ENCODE results near the gene RESP18. TPM values are rescaled to one million over a fixed set of nuclear protein-coding genes. Genes with fewer than 3 reads are reported as not detected.
A peak's percentile ranks its signal among the peaks of the same experiment; 100 is the strongest.

The RESP18 gene
- total and polyA plus RNA-seq, 2 donors (not counting 1 experiment from before 2014, with no cell fraction given): not detected

- Histone ChIP-seq H3K4me3 (replicated peaks in 1 of 4; ENCODE audit: control extremely low read depth in 1 of 4, insufficient read depth in 1 of 4, low read depth in 3 of 4, low read length in 4 of 4) (peak overlapping the region in 2 of 4 experiments; percentile 75 to 80), H4K20me1 (ENCODE audit: control insufficient read depth, extremely low read depth, insufficient read depth, low read length) (no peaks in the 10 kb centered on the region), H3K9me3 (ENCODE audit: control insufficient read depth, insufficient read depth, low read depth, low read length) (no peaks in the 10 kb centered on the region), H2AFZ (ENCODE audit: low read length) (no peak overlapping the region), H3K27me3 (ENCODE audit: control insufficient read depth, insufficient read depth, low read length) (no peaks in the 10 kb centered on the region), H3K27ac (ENCODE audit: insufficient read depth, low read length) (peak overlapping the region; percentile 91), H3K9ac (ENCODE audit: insufficient read depth, low read length) (peak overlapping the region; percentile 98), H3K4me1 (ENCODE audit: control insufficient read depth, extremely low read depth, insufficient read depth, low read length) (peaks cover 17% of the 10 kb centered on the region), H3K4me2 (ENCODE audit: extremely low read depth, insufficient read depth, low read length) (peak overlapping the region; percentile 100), H3K36me3 (ENCODE audit: control insufficient read depth, insufficient read depth, low read length) (peaks cover 28% of the 10 kb centered on the region), H3K79me2 (ENCODE audit: control insufficient read depth, insufficient read depth, low read length) (peaks cover 8% of the 10 kb centered on the region)
- no peak for DNase-seq (ENCODE audit: low read depth in 2 of 2)
- no peak for TF ChIP-seq CTCF (conservative IDR thresholded peaks at IDR 0.05 in 1 of 2, IDR thresholded peaks at IDR 0.05 in 1 of 2; ENCODE audit: low read depth in 1 of 2, low read length in 2 of 2)
Measured at GRCh38 chr2:219280651-219281050, 51.9 kb downstream of the RESP18 start.

GRCh38 chr2:219279916-219280516, 52.5 kb downstream of the RESP18 start:
- H3K4me3 ChIP-seq (replicated peaks in 1 of 4; ENCODE audit: control extremely low read depth in 1 of 4, insufficient read depth in 1 of 4, low read depth in 3 of 4, low read length in 4 of 4): peak overlapping the region; percentile 41 to 80 (median 73)
- peaks cover 17% of the 10 kb centered on the region for H3K4me1 ChIP-seq (ENCODE audit: control insufficient read depth, extremely low read depth, insufficient read depth, low read length)
- no peak overlapping the region for H2AFZ ChIP-seq (ENCODE audit: low read length)
- no peak for TF ChIP-seq EZH2 (IDR thresholded peaks at IDR 0.05; ENCODE audit: low read length, missing control alignments)
- no peak for TF ChIP-seq CTCF (conservative IDR thresholded peaks at IDR 0.05 in 1 of 2, IDR thresholded peaks at IDR 0.05 in 1 of 2; ENCODE audit: low read depth in 1 of 2, low read length in 2 of 2)
- peaks cover 8% of the 10 kb centered on the region for H3K79me2 ChIP-seq (ENCODE audit: control insufficient read depth, insufficient read depth, low read length)
- no peak for DNase-seq (ENCODE audit: low read depth in 2 of 2)
- peak overlapping the region; percentile 98 for H3K9ac ChIP-seq (ENCODE audit: insufficient read depth, low read length)
- H3K9me3 ChIP-seq (ENCODE audit: control insufficient read depth, insufficient read depth, low read depth, low read length): no peaks in the 10 kb centered on the region
- peaks cover 25% of the 10 kb centered on the region for H3K36me3 ChIP-seq (ENCODE audit: control insufficient read depth, insufficient read depth, low read length)
- no peaks in the 10 kb centered on the region for H4K20me1 ChIP-seq (ENCODE audit: control insufficient read depth, extremely low read depth, insufficient read depth, low read length)
- H3K4me2 ChIP-seq (ENCODE audit: extremely low read depth, insufficient read depth, low read length): peak overlapping the region; percentile 100
- H3K27ac ChIP-seq (ENCODE audit: insufficient read depth, low read length): peak overlapping the region; percentile 91
- no peaks in the 10 kb centered on the region for H3K27me3 ChIP-seq (ENCODE audit: control insufficient read depth, insufficient read depth, low read length)

GRCh38 chr2:219279151-219279915, 53.2 kb downstream of the RESP18 start, which contains the start of gene DNAJB2:
Gene DNAJB2 (plus strand): TSS chr2:219279366. CDS start chr2:219279834, 468 bp downstream.
- H3K36me3 ChIP-seq (ENCODE audit: control insufficient read depth, insufficient read depth, low read length): peaks cover 23% of the 10 kb centered on the region
- peaks cover 8% of the 10 kb centered on the region for H3K79me2 ChIP-seq (ENCODE audit: control insufficient read depth, insufficient read depth, low read length)
- H3K4me2 ChIP-seq (ENCODE audit: extremely low read depth, insufficient read depth, low read length): peak within 1 kb of the TSS; percentile 100
- H3K9ac ChIP-seq (ENCODE audit: insufficient read depth, low read length): peak within 1 kb of the TSS; percentile 98
- H3K4me1 ChIP-seq (ENCODE audit: control insufficient read depth, extremely low read depth, insufficient read depth, low read length): peaks cover 23% of the 10 kb centered on the region
- DNase-seq (ENCODE audit: low read depth in 2 of 2): peak; percentile 99
- H3K9me3 ChIP-seq (ENCODE audit: control insufficient read depth, insufficient read depth, low read depth, low read length): no peaks in the 10 kb centered on the region
- no peaks in the 10 kb centered on the region for H4K20me1 ChIP-seq (ENCODE audit: control insufficient read depth, extremely low read depth, insufficient read depth, low read length)
- TF ChIP-seq EZH2 (IDR thresholded peaks at IDR 0.05; ENCODE audit: low read length, missing control alignments): no peak
- TF ChIP-seq CTCF (conservative IDR thresholded peaks at IDR 0.05 in 1 of 2, IDR thresholded peaks at IDR 0.05 in 1 of 2; ENCODE audit: low read depth in 1 of 2, low read length in 2 of 2): no peak
- H2AFZ ChIP-seq (ENCODE audit: low read length): no peak within 1 kb of the TSS
- H3K27me3 ChIP-seq (ENCODE audit: control insufficient read depth, insufficient read depth, low read length): no peaks in the 10 kb centered on the region
- H3K4me3 ChIP-seq (replicated peaks in 1 of 4; ENCODE audit: control extremely low read depth in 1 of 4, insufficient read depth in 1 of 4, low read depth in 3 of 4, low read length in 4 of 4): peak within 1 kb of the TSS; percentile 41 to 80 (median 73)
- peak within 1 kb of the TSS; percentile 91 for H3K27ac ChIP-seq (ENCODE audit: insufficient read depth, low read length)
